Peyer's patch (tissue), 4 donors: Measurements from ENCODE around the gene SLC26A11.

Source experiments
- CTCF ChIP-seq, 6 experiments: fragments of 450-650 bp in 4 of 6; fragments of 200-600 bp in 2 of 6; sonication (generic) in 1 of 6; IDR thresholded peaks; one replicate each; pipeline ENCODE4 v1.5.1; 2017 to 2019; ENCODE audit warnings: antibody characterized with exemption in 6 of 6, mild to moderate bottlenecking in 3 of 6, moderate library complexity in 1 of 6
- POLR2A ChIP-seq, 2 donors: fragments of 450-650 bp; IDR thresholded peaks; one replicate each; pipeline ENCODE4 v1.5.1; 2017; ENCODE audit warnings: antibody characterized with exemption in 2 of 2, mild to moderate bottlenecking in 2 of 2, moderate library complexity in 2 of 2

GRCh38 chr17:80285237-80285920, 65.2 kb downstream of the SLC26A11 start:
- TF ChIP-seq CTCF (IDR thresholded peaks at IDR 0.05) (no peak), POLR2A (IDR thresholded peaks at IDR 0.05) (no peak)
